ENCODE measurements around the gene ILDR1. TPM values are rescaled to one million over a fixed set of nuclear protein-coding genes. Genes with fewer than 3 reads are reported as not detected.
"Not testable (repeated sequence)": the region's sequence is repeated elsewhere in the genome, so short reads cannot be mapped to it uniquely, and the experiment has no call there.

Gene ILDR1
- total RNA-seq, 2 experiments from 2014 or later, result 0.09 to 0.11 TPM

GRCh38 chr3:122047773-122048172 lies 25.7 kb upstream of the ILDR1 start:
- H3K27me3 Mint-ChIP-seq; H3K27ac Mint-ChIP-seq; intact Hi-C loops (cut with DNase I, micrococcal nuclease); POLR2A ChIA-PET; H3K4me1 Mint-ChIP-seq; H3K4me3 Mint-ChIP-seq; DNase-seq; ATAC-seq; H3K36me3 Mint-ChIP-seq (ENCODE audit: low read depth); CTCF ChIA-PET; H3K9me3 Mint-ChIP-seq (ENCODE audit: low read depth): not testable (repeated sequence)

- CTCF ChIA-PET; H3K27me3 Mint-ChIP-seq; ATAC-seq; H3K9me3 Mint-ChIP-seq (ENCODE audit: low read depth); H3K4me1 Mint-ChIP-seq; H3K36me3 Mint-ChIP-seq (ENCODE audit: low read depth); H3K4me3 Mint-ChIP-seq; H3K27ac Mint-ChIP-seq; intact Hi-C loops (cut with DNase I, micrococcal nuclease); POLR2A ChIA-PET; DNase-seq: not testable (repeated sequence)
These were observed 25.2 kb upstream of the ILDR1 start for GRCh38 chr3:122047296-122047695.

GRCh38 chr3:122033023-122033422 lies 11.0 kb upstream of the ILDR1 start:
- no peak overlapping the region for H3K27ac Mint-ChIP-seq
- H3K9me3 Mint-ChIP-seq (ENCODE audit: low read depth), result peaks cover 14% of the 10 kb centered on the region
- H3K27me3 Mint-ChIP-seq, result peaks cover 3% of the 10 kb centered on the region
- H3K4me1 Mint-ChIP-seq, result peaks cover 17% of the 10 kb centered on the region
- H3K4me3 Mint-ChIP-seq, result no peak overlapping the region
- ChIA-PET CTCF (no interaction called here), POLR2A (no interaction called here)
- ATAC-seq, result no peak
- H3K36me3 Mint-ChIP-seq (ENCODE audit: low read depth), result no peaks in the 10 kb centered on the region
- intact Hi-C loops (cut with DNase I, micrococcal nuclease), result no loop called here
- DNase-seq, result no peak

- POLR2A ChIA-PET, result no interaction called here
- ATAC-seq (no peak), DNase-seq (no peak)
- CTCF ChIA-PET, result no interaction called here
- Mint-ChIP-seq H3K27ac (no peak overlapping the region), H3K36me3 (ENCODE audit: low read depth) (no peaks in the 10 kb centered on the region), H3K9me3 (ENCODE audit: low read depth) (peaks cover 12% of the 10 kb centered on the region), H3K27me3 (peaks cover 3% of the 10 kb centered on the region), H3K4me3 (no peak overlapping the region), H3K4me1 (peaks cover 17% of the 10 kb centered on the region)
- intact Hi-C loops (cut with DNase I, micrococcal nuclease), result no loop called here
These were observed 10.5 kb upstream of the ILDR1 start for GRCh38 chr3:122032531-122032930.

GRCh38 chr3:122031123-122031468 lies 9.0 kb upstream of the ILDR1 start:
- DNase-seq (no peak), ATAC-seq (no peak)
- peaks cover 6% of the 10 kb centered on the region for H3K9me3 Mint-ChIP-seq (ENCODE audit: low read depth)
- peak overlapping the region; percentile 58 for H3K27ac Mint-ChIP-seq
- ChIA-PET POLR2A (no interaction called here), CTCF (no interaction called here)
- no peaks in the 10 kb centered on the region for H3K36me3 Mint-ChIP-seq (ENCODE audit: low read depth)
- H3K27me3 Mint-ChIP-seq, result peaks cover 5% of the 10 kb centered on the region
- H3K4me3 Mint-ChIP-seq, result no peak overlapping the region
- H3K4me1 Mint-ChIP-seq, result peaks cover 17% of the 10 kb centered on the region
- intact Hi-C loops (cut with DNase I, micrococcal nuclease), result loop anchor here in 1 of 2 experiments (2.0 kb wide), 1 partner anchor 62 kb away; no protein-coding TSS in a partner anchor

- H3K4me3 Mint-ChIP-seq, result peak overlapping the region; percentile 15
- DNase-seq, result peak; percentile 45
- POLR2A ChIA-PET, result interaction anchor here (0.6 kb wide), 1 partner anchor 17 kb away, joined by 5 read pairs; no protein-coding TSS in a partner anchor
- intact Hi-C loops (cut with DNase I, micrococcal nuclease), result loop anchor here in 1 of 2 experiments (2.0 kb wide), 1 partner anchor 62 kb away; no protein-coding TSS in a partner anchor
- peaks cover 3% of the 10 kb centered on the region for H3K27me3 Mint-ChIP-seq
- CTCF ChIA-PET, result interaction anchor here (0.6 to 0.8 kb wide), 2 partner anchors 80 to 1681 kb away, joined by 4 read pairs; no protein-coding TSS in a partner anchor
- no peaks in the 10 kb centered on the region for H3K36me3 Mint-ChIP-seq (ENCODE audit: low read depth)
- H3K27ac Mint-ChIP-seq, result peak overlapping the region; percentile 58
- H3K9me3 Mint-ChIP-seq (ENCODE audit: low read depth), result peaks cover under 1% of the 10 kb centered on the region
- H3K4me1 Mint-ChIP-seq, result peaks cover 17% of the 10 kb centered on the region
- ATAC-seq, result peak; percentile 93
These were observed 8.5 kb upstream of the ILDR1 start for GRCh38 chr3:122030381-122031122.

- no peak overlapping the region for H3K4me3 Mint-ChIP-seq
- POLR2A ChIA-PET, result no interaction called here
- H3K36me3 Mint-ChIP-seq (ENCODE audit: low read depth), result no peaks in the 10 kb centered on the region
- no peak for DNase-seq
- intact Hi-C loops (cut with DNase I, micrococcal nuclease), result no loop called here
- no peak overlapping the region for H3K27ac Mint-ChIP-seq
- peaks cover 9% of the 10 kb centered on the region for H3K4me1 Mint-ChIP-seq
- CTCF ChIA-PET, result interaction anchor here (1.0 kb wide), 1 partner anchor 230 kb away, joined by 3 read pairs; no protein-coding TSS in a partner anchor
- H3K9me3 Mint-ChIP-seq (ENCODE audit: low read depth), result no peaks in the 10 kb centered on the region
- no peak for ATAC-seq
- H3K27me3 Mint-ChIP-seq, result peaks cover 22% of the 10 kb centered on the region
These were observed 3.2 kb upstream of the ILDR1 start for GRCh38 chr3:122025296-122025695.

- CTCF ChIA-PET, result interaction anchor here (1.0 kb wide), 1 partner anchor 231 kb away, joined by 3 read pairs; no protein-coding TSS in a partner anchor
- DNase-seq (no peak), ATAC-seq (no peak)
- no peak overlapping the region for H3K27ac Mint-ChIP-seq
- intact Hi-C loops (cut with DNase I, micrococcal nuclease), result no loop called here
- POLR2A ChIA-PET, result no interaction called here
- no peak overlapping the region for H3K4me3 Mint-ChIP-seq
- peaks cover 4% of the 10 kb centered on the region for H3K4me1 Mint-ChIP-seq
- H3K9me3 Mint-ChIP-seq (ENCODE audit: low read depth), result no peaks in the 10 kb centered on the region
- H3K36me3 Mint-ChIP-seq (ENCODE audit: low read depth), result no peaks in the 10 kb centered on the region
- H3K27me3 Mint-ChIP-seq, result peaks cover 25% of the 10 kb centered on the region
These were observed 2.8 kb upstream of the ILDR1 start for GRCh38 chr3:122024800-122025199.

GRCh38 chr3:122023335-122023910 lies 1.4 kb upstream of the ILDR1 start:
- POLR2A ChIA-PET, result no interaction called here
- no peak for DNase-seq

GRCh38 chr3:122021037-122021436 lies 1.0 kb downstream of the ILDR1 start:
- H3K36me3 Mint-ChIP-seq (ENCODE audit: low read depth), result no peaks in the 10 kb centered on the region
- peaks cover 33% of the 10 kb centered on the region for H3K27me3 Mint-ChIP-seq
- no peaks in the 10 kb centered on the region for H3K9me3 Mint-ChIP-seq (ENCODE audit: low read depth)
- POLR2A ChIA-PET, result no interaction called here
- CTCF ChIA-PET, result no interaction called here
- peaks cover 2% of the 10 kb centered on the region for H3K4me1 Mint-ChIP-seq
- no peak overlapping the region for H3K27ac Mint-ChIP-seq
- ATAC-seq (no peak), DNase-seq (no peak)
- intact Hi-C loops (cut with DNase I, micrococcal nuclease), result no loop called here
- H3K4me3 Mint-ChIP-seq, result no peak overlapping the region

More at GRCh38 chr3:122023335-122023910, 1.4 kb upstream of the ILDR1 start:
- intact Hi-C loops (cut with DNase I, micrococcal nuclease), result no loop called here
- ATAC-seq, result no peak
- no peak overlapping the region for H3K4me3 Mint-ChIP-seq
- CTCF ChIA-PET, result interaction anchor here (1.1 kb wide), 1 partner anchor 14 kb away, joined by 3 read pairs; no protein-coding TSS in a partner anchor
- no peaks in the 10 kb centered on the region for H3K36me3 Mint-ChIP-seq (ENCODE audit: low read depth)
- peaks cover 30% of the 10 kb centered on the region for H3K27me3 Mint-ChIP-seq
- no peak overlapping the region for H3K27ac Mint-ChIP-seq
- H3K9me3 Mint-ChIP-seq (ENCODE audit: low read depth), result no peaks in the 10 kb centered on the region
- peaks cover 2% of the 10 kb centered on the region for H3K4me1 Mint-ChIP-seq

- POLR2A ChIA-PET, result no interaction called here
- no peak overlapping the region for H3K27ac Mint-ChIP-seq
- no peak for ATAC-seq
- H3K36me3 Mint-ChIP-seq (ENCODE audit: low read depth), result no peaks in the 10 kb centered on the region
- peaks cover 38% of the 10 kb centered on the region for H3K27me3 Mint-ChIP-seq
- DNase-seq, result no peak
- H3K4me1 Mint-ChIP-seq, result peaks cover 9% of the 10 kb centered on the region
- no peak overlapping the region for H3K4me3 Mint-ChIP-seq
- CTCF ChIA-PET, result no interaction called here
- H3K9me3 Mint-ChIP-seq (ENCODE audit: low read depth), result no peaks in the 10 kb centered on the region
- intact Hi-C loops (cut with DNase I, micrococcal nuclease), result no loop called here
These were observed 2.6 kb downstream of the ILDR1 start for GRCh38 chr3:122019493-122019892.

GRCh38 chr3:122014741-122015140 lies 7.3 kb downstream of the ILDR1 start:
- DNase-seq (peak; percentile 47), ATAC-seq (peak; percentile 96)

More at GRCh38 chr3:122014741-122015140, 7.3 kb downstream of the ILDR1 start:
- ChIA-PET CTCF (no interaction called here), POLR2A (no interaction called here)
- H3K27ac Mint-ChIP-seq, result no peak overlapping the region
- H3K27me3 Mint-ChIP-seq, result peaks cover 23% of the 10 kb centered on the region
- H3K36me3 Mint-ChIP-seq (ENCODE audit: low read depth), result no peaks in the 10 kb centered on the region
- intact Hi-C loops (cut with DNase I, micrococcal nuclease), result loop anchor here in 1 of 2 experiments (2.0 kb wide), 1 partner anchor 78 kb away; no protein-coding TSS in a partner anchor
- no peaks in the 10 kb centered on the region for H3K9me3 Mint-ChIP-seq (ENCODE audit: low read depth)
- peaks cover 12% of the 10 kb centered on the region for H3K4me1 Mint-ChIP-seq
- H3K4me3 Mint-ChIP-seq, result no peak overlapping the region

Measured in activated CD4-positive, alpha-beta T cell treated with anti-CD3 and anti-CD28 coated beads for 36 hours (primary cell).